Regular cardiac myocyte (primary cell): ENCODE measurements around the gene POLR1H. TPM values are rescaled to one million over a fixed set of nuclear protein-coding genes. Genes with fewer than 3 reads are reported as not detected.

Experiments used
- total RNA-seq: library from RNA; depleted of rRNA; stranded (reverse); fragments of >200 nt; gene quantifications from 2 replicates; pipeline ENCODE4 v1.2.3, GENCODE V29; 2014

Gene POLR1H, protein sequence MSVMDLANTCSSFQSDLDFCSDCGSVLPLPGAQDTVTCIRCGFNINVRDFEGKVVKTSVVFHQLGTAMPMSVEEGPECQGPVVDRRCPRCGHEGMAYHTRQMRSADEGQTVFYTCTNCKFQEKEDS
- 25.9 and 39.7 TPM in 2 replicates for total RNA-seq

DNA sequence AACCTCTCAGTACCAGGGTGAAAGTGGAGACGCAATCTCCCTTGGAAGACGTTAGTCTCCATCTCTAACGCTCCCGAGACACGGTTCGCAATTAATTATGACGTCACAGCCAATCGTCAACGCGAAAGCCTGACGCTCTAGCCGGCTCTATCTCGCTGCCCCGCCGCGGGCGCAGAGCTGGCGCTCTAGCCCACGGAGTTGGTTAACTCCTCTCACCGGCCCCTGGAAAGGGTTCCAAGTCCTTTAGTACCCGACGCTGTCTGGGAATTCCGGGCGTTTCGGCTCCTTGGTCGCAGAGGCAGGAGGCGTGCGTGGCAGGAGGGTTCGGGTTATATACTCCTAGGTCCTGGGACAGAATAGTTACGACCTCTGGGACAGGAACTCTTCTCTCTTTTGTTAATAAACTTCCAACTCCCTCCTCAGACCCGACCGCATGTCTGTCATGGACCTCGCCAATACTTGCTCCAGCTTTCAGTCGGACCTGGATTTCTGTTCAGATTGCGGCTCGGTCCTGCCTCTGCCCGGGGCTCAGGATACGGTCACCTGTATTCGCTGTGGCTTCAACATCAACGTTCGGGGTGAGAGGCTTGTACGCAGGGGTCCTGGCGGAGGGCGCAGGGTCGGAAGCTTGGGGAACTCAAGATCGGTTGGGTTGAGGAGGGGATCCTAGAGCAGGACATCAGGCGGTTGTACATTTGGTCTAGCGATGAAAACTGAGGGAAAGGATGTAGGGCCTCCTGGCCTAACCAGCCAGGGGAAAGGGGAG is at the start of gene POLR1H:
POLR1H (plus strand) TSS at position 174 of the 766 bp plus-strand sequence; CDS start at position 434, 260 bp downstream.

DNA sequence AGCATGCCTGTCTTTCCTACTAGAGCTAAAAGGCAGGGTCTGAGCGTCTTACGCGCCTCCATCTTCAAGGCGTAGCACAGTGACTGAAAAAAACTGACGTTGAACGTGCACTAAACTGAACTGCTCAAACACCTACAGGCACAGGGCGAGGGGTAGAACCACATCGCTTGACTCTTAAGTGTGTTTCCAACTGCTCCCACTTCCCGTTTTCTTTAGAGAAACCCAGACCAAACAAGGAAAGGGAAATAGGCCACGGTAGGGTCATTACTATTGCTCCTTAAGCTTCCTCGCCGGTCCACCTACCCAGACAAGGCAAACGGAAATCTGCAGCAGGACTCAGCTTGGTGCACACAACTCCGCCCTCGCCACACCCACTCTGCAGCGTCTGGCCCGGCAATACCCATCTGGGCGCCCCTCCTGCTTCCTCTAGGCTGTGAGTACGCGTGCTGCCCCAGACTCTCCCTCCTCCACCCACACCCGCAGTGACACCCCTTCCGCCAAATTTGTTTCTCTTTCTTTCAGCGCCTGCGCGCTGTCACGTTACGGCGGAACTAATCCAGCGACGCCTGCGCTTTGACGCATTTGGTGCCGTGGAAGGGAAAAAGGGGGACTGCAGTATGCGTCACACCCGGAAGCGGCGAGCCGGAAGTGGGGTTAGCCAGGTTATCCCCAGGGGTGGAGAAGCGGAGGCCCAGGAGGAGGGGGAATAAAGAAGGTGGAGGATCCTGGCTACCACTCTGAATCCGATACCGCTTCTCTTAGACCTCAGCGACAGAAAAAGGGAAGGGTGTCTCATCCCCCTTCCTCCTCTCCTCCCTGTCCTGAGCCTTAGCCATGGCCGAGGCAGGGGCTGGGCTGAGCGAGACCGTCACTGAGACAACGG is 5.8 kb downstream of the POLR1H start, which contains the start of gene PPP1R11:
PPP1R11 (plus strand) TSS at position 622 of the 883 bp plus-strand sequence; CDS start at position 835, 213 bp downstream.

DNA sequence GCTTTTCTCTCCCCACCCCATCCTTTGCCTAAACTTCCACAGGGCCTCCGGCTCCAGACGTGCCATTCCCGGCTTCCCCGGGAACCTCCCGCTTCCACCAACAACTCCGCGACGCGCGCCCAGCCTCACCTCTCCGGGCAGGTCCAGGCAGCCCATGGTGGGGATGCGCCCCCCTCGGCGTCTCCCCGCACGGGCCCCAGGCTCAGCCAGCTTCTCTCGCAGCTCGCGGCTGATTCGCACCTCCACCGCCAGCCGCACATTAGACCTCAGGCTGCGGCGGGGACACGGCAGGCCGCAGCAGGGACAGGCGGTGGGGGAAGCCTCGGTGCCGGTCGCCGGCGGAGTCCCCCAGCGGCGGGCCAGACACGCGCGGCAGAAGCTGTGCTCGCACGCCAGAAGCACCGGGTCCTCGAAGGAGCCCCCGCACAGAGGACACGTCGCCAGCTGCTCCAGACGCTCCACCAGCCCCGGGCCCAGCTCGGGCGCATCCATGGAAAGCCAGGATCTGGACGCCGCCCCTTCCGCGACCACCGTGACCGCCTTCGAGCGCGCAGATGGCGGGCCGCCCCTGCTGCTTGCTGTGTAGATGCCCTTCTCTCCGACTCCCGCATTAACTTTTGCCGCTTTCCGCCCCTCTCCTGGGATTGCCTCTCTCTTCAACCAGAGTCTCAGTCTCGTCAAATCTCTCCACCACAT is 14.2 kb downstream of the POLR1H start, which contains the start of gene RNF39:
RNF39 (minus strand) TSS at position 676 of the 696 bp plus-strand sequence; CDS start at position 492, 184 bp downstream.

DNA sequence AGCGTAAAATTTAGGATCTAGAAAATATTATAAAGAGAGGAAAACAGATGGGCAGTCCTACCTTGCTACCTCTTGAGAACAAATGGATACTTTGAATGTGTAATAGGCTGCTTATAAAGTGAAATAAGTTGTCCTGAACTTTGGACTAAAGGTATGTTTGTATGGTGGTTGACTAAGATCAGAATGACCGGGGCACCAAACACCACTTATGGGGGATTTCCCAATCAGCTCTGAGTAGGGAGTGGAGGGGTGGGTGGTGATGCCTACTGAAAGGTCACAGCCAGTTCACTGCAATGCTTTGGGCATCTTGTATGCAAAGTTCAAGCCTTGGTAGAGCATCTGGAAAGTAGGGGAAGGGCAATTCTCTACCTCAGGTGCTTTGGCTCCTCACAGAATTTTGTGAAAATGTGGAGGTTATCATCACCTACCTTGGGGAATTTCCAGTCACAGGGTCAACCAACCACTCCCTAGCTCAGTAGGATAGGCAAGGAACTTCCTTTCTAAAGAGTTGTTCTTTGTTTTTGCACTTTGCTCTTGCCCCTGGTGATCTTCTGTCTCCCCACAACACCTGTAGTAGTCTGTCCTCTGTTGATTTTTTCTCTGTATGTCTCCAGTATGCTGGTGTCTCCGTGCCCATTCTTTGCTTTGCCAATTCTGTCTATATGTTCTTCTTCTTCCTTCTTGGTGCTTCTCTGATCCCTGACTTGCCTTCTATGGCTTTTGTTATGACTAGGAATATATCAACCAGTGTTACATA is 52.1 kb downstream of the POLR1H start, which contains the start of gene TRIM31:
TRIM31 (minus strand) TSS at position 88 of the 757 bp plus-strand sequence. CDS start 285 bp downstream, outside the sequence.

Other genes with a start within 250 kb of the POLR1H start
- gene HLA-G, start 233.4 kb upstream of the POLR1H start, total RNA-seq = 1.1 TPM in 1 of 2 replicates, not detected in the other
- gene HLA-A, start 118.7 kb upstream of the POLR1H start, total RNA-seq = 160 and 680 TPM in 2 replicates
- gene PPP1R11, start 5.9 kb downstream of the POLR1H start, total RNA-seq = 13.5 and 16.9 TPM in 2 replicates
- gene RNF39, start 14.5 kb downstream of the POLR1H start, total RNA-seq = 0.28 TPM in 1 of 2 replicates, not detected in the other
- not detected in 2 replicates for gene TRIM31, start 51.8 kb downstream of the POLR1H start, total RNA-seq
- gene TRIM40, start 74.9 kb downstream of the POLR1H start, total RNA-seq = not detected in 2 replicates
- under 0.01 TPM in 1 of 2 replicates, not detected in the other for gene TRIM10, start 99.9 kb downstream of the POLR1H start, total RNA-seq
- gene TRIM15, start 102.3 kb downstream of the POLR1H start, total RNA-seq = not detected in 2 replicates
- gene TRIM26, start 152.1 kb downstream of the POLR1H start, total RNA-seq = 17.5 and 29.5 TPM in 2 replicates